DND-41 (cell line): ENCODE results near the gene BMP2K.

Experiments used
- EZH2 ChIP-seq: IDR thresholded peaks from 3 replicates; pipeline ENCODE4 v1.6.1; 2012; ENCODE audit warnings: borderline replicate concordance, low read depth, mild to moderate bottlenecking, moderate library complexity, low read length, inconsistent platforms; ENCODE audit not compliant: severe bottlenecking
- TF ChIP-seq, protein P1 (sequence below): IDR thresholded peaks from 2 replicates; pipeline ENCODE4 v1.5.1; 2012; ENCODE audit warnings: borderline replicate concordance, low read length, moderate library complexity, mild to moderate bottlenecking; ENCODE audit not compliant: poor library complexity, severe bottlenecking; ENCODE audit errors: extremely low read depth

DNA sequence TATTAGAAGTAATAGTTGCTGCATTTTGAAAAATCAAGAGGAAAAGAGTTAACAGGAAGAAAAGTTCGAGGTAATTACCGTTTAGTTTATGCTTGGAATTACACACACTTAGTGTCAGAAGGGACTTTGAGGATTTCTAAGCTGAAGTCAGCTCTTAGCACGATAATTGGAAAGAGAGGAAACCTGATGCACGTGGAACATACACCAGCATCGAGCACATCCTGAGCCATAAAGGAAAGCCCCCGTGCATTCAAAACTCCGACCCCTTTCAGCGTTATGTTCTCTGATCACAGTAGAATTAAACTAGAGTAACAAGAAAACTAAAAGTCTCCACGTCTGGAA lies 163.5 kb downstream of the BMP2K start:
- TF ChIP-seq EZH2: no peak
- TF ChIP-seq, protein P1, sequence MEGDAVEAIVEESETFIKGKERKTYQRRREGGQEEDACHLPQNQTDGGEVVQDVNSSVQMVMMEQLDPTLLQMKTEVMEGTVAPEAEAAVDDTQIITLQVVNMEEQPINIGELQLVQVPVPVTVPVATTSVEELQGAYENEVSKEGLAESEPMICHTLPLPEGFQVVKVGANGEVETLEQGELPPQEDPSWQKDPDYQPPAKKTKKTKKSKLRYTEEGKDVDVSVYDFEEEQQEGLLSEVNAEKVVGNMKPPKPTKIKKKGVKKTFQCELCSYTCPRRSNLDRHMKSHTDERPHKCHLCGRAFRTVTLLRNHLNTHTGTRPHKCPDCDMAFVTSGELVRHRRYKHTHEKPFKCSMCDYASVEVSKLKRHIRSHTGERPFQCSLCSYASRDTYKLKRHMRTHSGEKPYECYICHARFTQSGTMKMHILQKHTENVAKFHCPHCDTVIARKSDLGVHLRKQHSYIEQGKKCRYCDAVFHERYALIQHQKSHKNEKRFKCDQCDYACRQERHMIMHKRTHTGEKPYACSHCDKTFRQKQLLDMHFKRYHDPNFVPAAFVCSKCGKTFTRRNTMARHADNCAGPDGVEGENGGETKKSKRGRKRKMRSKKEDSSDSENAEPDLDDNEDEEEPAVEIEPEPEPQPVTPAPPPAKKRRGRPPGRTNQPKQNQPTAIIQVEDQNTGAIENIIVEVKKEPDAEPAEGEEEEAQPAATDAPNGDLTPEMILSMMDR: no peak
